Smooth muscle cell (in vitro differentiated cells): ENCODE data around the gene DMD. TPM values are rescaled to one million over a fixed set of nuclear protein-coding genes. Genes with fewer than 3 reads are reported as not detected.

Experiments used
- DNase-seq: peaks from one replicate; lab custom pipeline; 2025; ENCODE audit not compliant: unreplicated experiment; lab: John Stamatoyannopoulos, UW
- H2AFZ ChIP-seq: fragments of 200-600 bp; sonication (generic); 2 replicates; pipeline ENCODE4 v1.6.0; 2016; ENCODE audit warnings: antibody characterized with exemption, low read depth, mild to moderate bottlenecking
- H3F3A ChIP-seq: fragments of 200-600 bp; sonication (generic); 2 replicates; pipeline ENCODE4 v1.6.0; 2017; ENCODE audit warnings: antibody characterized with exemption, low read depth
- H3K27ac ChIP-seq: fragments of 200-600 bp; sonication (generic); 2 replicates; pipeline ENCODE4 v1.5.1; 2016; ENCODE audit warnings: low read depth, mild to moderate bottlenecking
- H3K27me3 ChIP-seq: fragments of 200-600 bp; sonication (generic); 2 replicates; pipeline ENCODE4 v1.6.1; 2016; ENCODE audit warnings: low read depth, mild to moderate bottlenecking
- H3K36me3 ChIP-seq: fragments of 200-600 bp; sonication (generic); 2 replicates; pipeline ENCODE4 v1.5.1; 2016; ENCODE audit warnings: low read depth
- H3K4me1 ChIP-seq: fragments of 200-600 bp; sonication (generic); 2 replicates; pipeline ENCODE4 v1.5.1; 2016; ENCODE audit warnings: low read depth
- H3K4me2 ChIP-seq: fragments of 200-600 bp; sonication (generic); 2 replicates; pipeline ENCODE4 v1.6.0; 2016; ENCODE audit warnings: mild to moderate bottlenecking
- H3K4me3 ChIP-seq: fragments of 200-600 bp; sonication (generic); 2 replicates; pipeline ENCODE4 v1.5.1; 2016; ENCODE audit warnings: mild to moderate bottlenecking
- H3K79me2 ChIP-seq: fragments of 200-600 bp; sonication (generic); 2 replicates; pipeline ENCODE4 v1.6.0; 2016; ENCODE audit warnings: low read depth, mild to moderate bottlenecking
- H3K9ac ChIP-seq: fragments of 200-600 bp; sonication (generic); 2 replicates; pipeline ENCODE4 v1.6.0; 2016; ENCODE audit warnings: low read depth
- H3K9me3 ChIP-seq: fragments of 200-600 bp; sonication (generic); replicated peaks from 2 replicates; pipeline ENCODE4 v1.5.1; 2016; ENCODE audit warnings: low read depth
- H4K20me1 ChIP-seq: fragments of 200-600 bp; sonication (generic); 2 replicates; pipeline ENCODE4 v1.6.0; 2016; ENCODE audit warnings: low read depth
- WGBS: methylation state at CpG from one replicate; pipeline ENCODE4 v1.1.7; 2016; ENCODE audit warnings: low lambda C conversion rate; 5-methylcytosine and 5-hydroxymethylcytosine counted together
- polyA plus RNA-seq: library from polyadenylated mRNA; unstranded; fragments of >200 nt; fragmentation: Nextera tagmentation; extraction: Ambion mirVana; gene quantifications from 2 replicates; pipeline ENCODE4 v1.2.1, GENCODE V29; 2016
- total RNA-seq: library from RNA; depleted of rRNA; stranded (reverse); fragments of >200 nt; gene quantifications from 2 replicates; pipeline ENCODE4 v1.2.3, GENCODE V29; 2014
- TF ChIP-seq, protein P1 (sequence below): fragments of 200-600 bp; sonication (generic); IDR thresholded peaks from 2 replicates; pipeline ENCODE4 v1.5.1; 2017; ENCODE audit warnings: borderline replicate concordance, mild to moderate bottlenecking, antibody characterized with exemption; ENCODE audit not compliant: insufficient read depth, poor library complexity, severe bottlenecking

The DMD gene
- total and polyA plus RNA-seq, 2 experiments from 2014 or later, result 12.3 to 12.6 TPM

DNA sequence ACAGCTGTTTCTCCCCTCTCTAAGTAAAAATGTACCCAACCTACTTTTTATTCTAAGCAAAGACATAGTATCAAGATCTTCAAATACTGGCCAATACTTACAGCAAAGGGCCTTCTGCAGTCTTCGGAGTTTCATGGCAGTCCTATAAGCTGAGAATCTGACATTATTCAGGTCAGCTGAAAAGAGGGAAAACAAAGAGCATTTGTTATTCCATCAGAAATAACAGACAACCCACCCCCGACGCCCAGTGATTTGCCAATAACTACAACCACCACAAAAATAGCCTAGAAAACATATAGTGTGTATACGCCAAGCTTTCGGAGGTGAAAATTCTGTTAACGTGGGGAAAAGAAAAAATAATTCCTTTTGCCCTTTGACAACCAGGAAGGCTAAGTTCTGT lies 1988.4 kb downstream of the DMD start:
- Histone ChIP-seq H3K79me2 (no peaks in the 10 kb centered on the region), H3K9ac (no peak overlapping the region), H4K20me1 (no peaks in the 10 kb centered on the region), H3F3A (no peaks in the 10 kb centered on the region), H3K9me3 (no peaks in the 10 kb centered on the region), H3K4me3 (no peak overlapping the region), H3K27me3 (no peaks in the 10 kb centered on the region), H3K27ac (peak overlapping the region; percentile 79), H2AFZ (no peak overlapping the region), H3K4me1 (no peaks in the 10 kb centered on the region), H3K4me2 (no peak overlapping the region), H3K36me3 (no peaks in the 10 kb centered on the region)
- no peak for DNase-seq
- TF ChIP-seq, protein P1, sequence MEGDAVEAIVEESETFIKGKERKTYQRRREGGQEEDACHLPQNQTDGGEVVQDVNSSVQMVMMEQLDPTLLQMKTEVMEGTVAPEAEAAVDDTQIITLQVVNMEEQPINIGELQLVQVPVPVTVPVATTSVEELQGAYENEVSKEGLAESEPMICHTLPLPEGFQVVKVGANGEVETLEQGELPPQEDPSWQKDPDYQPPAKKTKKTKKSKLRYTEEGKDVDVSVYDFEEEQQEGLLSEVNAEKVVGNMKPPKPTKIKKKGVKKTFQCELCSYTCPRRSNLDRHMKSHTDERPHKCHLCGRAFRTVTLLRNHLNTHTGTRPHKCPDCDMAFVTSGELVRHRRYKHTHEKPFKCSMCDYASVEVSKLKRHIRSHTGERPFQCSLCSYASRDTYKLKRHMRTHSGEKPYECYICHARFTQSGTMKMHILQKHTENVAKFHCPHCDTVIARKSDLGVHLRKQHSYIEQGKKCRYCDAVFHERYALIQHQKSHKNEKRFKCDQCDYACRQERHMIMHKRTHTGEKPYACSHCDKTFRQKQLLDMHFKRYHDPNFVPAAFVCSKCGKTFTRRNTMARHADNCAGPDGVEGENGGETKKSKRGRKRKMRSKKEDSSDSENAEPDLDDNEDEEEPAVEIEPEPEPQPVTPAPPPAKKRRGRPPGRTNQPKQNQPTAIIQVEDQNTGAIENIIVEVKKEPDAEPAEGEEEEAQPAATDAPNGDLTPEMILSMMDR, result no peak
- 85% methylated on average over 6 of the region's 6 CpGs for WGBS

DNA sequence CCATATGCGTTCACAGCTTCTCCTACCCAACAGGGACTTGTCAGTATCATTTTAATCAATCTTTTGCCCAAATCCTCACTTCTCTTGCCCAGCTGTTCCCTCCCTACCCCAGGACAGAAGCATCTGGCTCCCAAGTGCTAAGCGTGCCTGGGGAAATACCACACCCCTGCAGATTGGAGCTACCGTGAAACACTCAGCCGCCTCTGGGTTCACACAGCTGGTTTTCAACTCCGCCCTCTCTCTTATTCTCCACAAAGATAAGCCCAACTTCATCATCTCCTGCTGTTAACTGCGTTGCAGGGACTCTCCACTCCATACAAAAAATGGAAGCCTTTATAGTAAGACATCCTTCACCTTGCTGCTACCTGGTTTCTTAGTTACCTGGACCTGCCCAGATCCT lies 1992.2 kb downstream of the DMD start:
- Histone ChIP-seq H3K79me2 (no peaks in the 10 kb centered on the region), H3F3A (no peaks in the 10 kb centered on the region), H3K4me2 (no peak overlapping the region), H3K9ac (no peak overlapping the region), H4K20me1 (no peaks in the 10 kb centered on the region), H2AFZ (no peak overlapping the region), H3K27me3 (no peaks in the 10 kb centered on the region), H3K36me3 (no peaks in the 10 kb centered on the region), H3K9me3 (peaks cover 4% of the 10 kb centered on the region), H3K4me3 (no peak overlapping the region), H3K27ac (no peak overlapping the region), H3K4me1 (no peaks in the 10 kb centered on the region)
- DNase-seq, result no peak
- TF ChIP-seq, protein P1, result no peak
- WGBS, result 66% methylated on average over 6 of the region's 6 CpGs

DNA sequence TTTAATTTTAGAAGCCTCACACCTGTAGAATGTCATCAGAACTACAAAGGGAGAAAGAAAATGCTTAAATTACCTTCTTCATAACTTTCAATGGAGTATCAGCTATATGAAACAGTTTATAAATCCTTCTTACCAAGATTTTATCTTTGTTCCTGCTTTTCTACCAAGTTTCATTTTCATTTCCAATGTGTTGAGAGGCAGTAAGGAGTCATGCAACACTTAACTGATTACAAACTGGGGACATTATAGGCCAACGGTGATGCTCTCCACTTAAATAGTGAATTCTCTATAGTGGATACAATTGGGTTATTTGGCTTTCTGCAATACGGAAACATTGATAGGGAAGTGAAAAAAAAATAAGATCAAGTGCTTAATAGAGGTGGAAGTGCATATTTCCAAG lies 1994.3 kb downstream of the DMD start:
- TF ChIP-seq, protein P1, result no peak
- Histone ChIP-seq H2AFZ (no peak overlapping the region), H3K9ac (no peak overlapping the region), H3K4me1 (no peaks in the 10 kb centered on the region), H3K79me2 (no peaks in the 10 kb centered on the region), H4K20me1 (no peaks in the 10 kb centered on the region), H3K4me2 (no peak overlapping the region), H3K27ac (no peak overlapping the region), H3K9me3 (peaks cover 4% of the 10 kb centered on the region), H3F3A (no peaks in the 10 kb centered on the region), H3K4me3 (no peak overlapping the region), H3K36me3 (no peaks in the 10 kb centered on the region), H3K27me3 (no peaks in the 10 kb centered on the region)
- 75% methylated on average over 2 of the region's 2 CpGs for WGBS
- no peak for DNase-seq

DNA sequence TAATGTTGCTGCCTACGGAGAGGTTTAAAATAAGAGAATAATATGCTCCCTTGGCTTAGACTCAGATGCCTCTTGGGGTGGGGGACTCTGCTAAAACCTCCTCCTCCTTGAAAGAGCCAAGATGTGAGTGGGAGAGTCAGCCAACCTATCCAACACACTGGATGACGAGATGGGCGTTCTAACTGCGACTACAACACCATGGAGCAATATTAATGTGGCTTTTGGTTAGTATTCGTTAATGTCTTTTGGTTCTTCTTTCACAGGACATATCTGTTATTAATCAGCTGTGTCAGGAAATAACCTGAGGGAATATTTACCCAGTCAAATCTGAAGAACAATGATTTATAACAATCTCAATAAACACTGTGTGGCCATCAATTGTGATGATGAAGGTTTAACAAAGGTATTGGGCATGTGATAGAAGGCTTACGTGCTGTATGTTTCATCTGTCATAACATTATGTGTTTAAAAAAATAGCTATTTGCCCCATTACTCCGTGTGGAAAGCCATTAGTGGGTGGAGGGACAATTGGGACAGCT lies 1996.0 kb downstream of the DMD start:
- Histone ChIP-seq H4K20me1 (no peaks in the 10 kb centered on the region), H3K79me2 (no peaks in the 10 kb centered on the region), H3K27ac (no peak overlapping the region), H3K9ac (no peak overlapping the region), H3K27me3 (no peaks in the 10 kb centered on the region), H3K4me1 (no peaks in the 10 kb centered on the region), H3K9me3 (peaks cover 4% of the 10 kb centered on the region), H3F3A (no peaks in the 10 kb centered on the region), H3K4me3 (no peak overlapping the region), H3K4me2 (no peak overlapping the region), H3K36me3 (no peaks in the 10 kb centered on the region), H2AFZ (no peak overlapping the region)
- DNase-seq, result no peak
- TF ChIP-seq, protein P1, result no peak
- 76% methylated on average over 7 of the region's 7 CpGs for WGBS
